HepG2 (cell line): Measurements from ENCODE around the gene RBP3. TPM values are rescaled to one million over a fixed set of nuclear protein-coding genes. Genes with fewer than 3 reads are reported as not detected.

Experiments used
- ATAC-seq: fragments of 200-7000 bp; cut with Tn5 transposase; 3 replicates; pipeline ENCODE4 v1.9.1; 2020; ENCODE audit warnings: mild to moderate bottlenecking, moderate library complexity
- BruUV-seq: library from RNA; stranded (reverse); fragments of 400-500 nt; replicated peaks from 2 replicates; lab custom pipeline; 2021; lab: Mats Ljungman, UMichigan
- CTCF ChIA-PET: fragments of 300-600 bp; formaldehyde crosslinking; extraction: SDS; loops from one replicate; lab custom pipeline; 2021; ENCODE audit warnings: low total read pairs, inconsistent platforms, low intra/inter-chr PET ratio; lab: Yijun Ruan, JAX
- POLR2A ChIA-PET: fragments of 350-600 bp; sonication (Branson Sonifier 250); formaldehyde crosslinking; loops from one replicate; lab custom pipeline; 2020; ENCODE audit warnings: antibody characterized with exemption, inconsistent platforms; lab: Yijun Ruan, JAX
- DNase-seq: peaks from one replicate; pipeline ENCODE4 v3.0.0-alpha.2; 2015; ENCODE audit warnings: low spot score
- FAIRE-seq: peaks from 3 replicates; lab custom pipeline; 2011; peaks lifted over from hg19 to GRCh38; lab: Jason Lieb, UNC
- H2AFZ ChIP-seq: one replicate; pipeline ENCODE4 v1.6.1; 2011; ENCODE audit warnings: low read length, inconsistent platforms
- H3K27ac ChIP-seq: fragments of 300-600 bp; 3 replicates; pipeline ENCODE4 v1.8.0; 2011; ENCODE audit warnings: mixed run types, mild to moderate bottlenecking, mixed read lengths, low read length, inconsistent platforms; ENCODE audit not compliant: insufficient read depth; ENCODE audit errors: extremely low read length
- H3K27me3 ChIP-seq, 2 experiments: fragments of 200-600 bp in 1 of 2; 2 replicates in 1 of 2; 3 replicates in 1 of 2; pipeline versions ENCODE4 v1.6.0 to v1.8.0; 2011; ENCODE audit warnings: low read length in 2 of 2, mild to moderate bottlenecking in 2 of 2, moderate library complexity in 2 of 2, inconsistent platforms in 1 of 2; ENCODE audit not compliant: insufficient read depth in 2 of 2, control insufficient read depth in 1 of 2
- H3K36me3 ChIP-seq, 2 experiments: fragments of 200-600 bp in 1 of 2; replicated peaks in 1 of 2; 2 replicates in 1 of 2; 3 replicates in 1 of 2; pipeline versions ENCODE4 v1.5.1 to v1.8.0; 2011; ENCODE audit warnings: low read length in 2 of 2, inconsistent platforms in 1 of 2; ENCODE audit not compliant: insufficient read depth in 2 of 2, control insufficient read depth in 1 of 2
- H3K4me1 ChIP-seq: 2 replicates; pipeline ENCODE4 v1.5.1; 2012; ENCODE audit warnings: low read length, inconsistent platforms; ENCODE audit not compliant: insufficient read depth
- H3K4me2 ChIP-seq: 2 replicates; pipeline ENCODE4 v1.6.0; 2011; ENCODE audit warnings: low read depth, low read length, inconsistent platforms
- H3K4me3 ChIP-seq, 3 experiments: fragments of 200-600 bp in 1 of 3; sonication (generic), shearing (Covaris generic) in 1 of 3; replicated peaks in 1 of 3; 2 replicates each; pipeline ENCODE4 v1.5.1; 2011 to 2016; ENCODE audit warnings: low read length in 3 of 3, inconsistent platforms in 2 of 3, low read depth in 2 of 3, mild to moderate bottlenecking in 2 of 3, control low read depth in 1 of 3, mixed read lengths in 1 of 3; ENCODE audit not compliant: insufficient read depth in 1 of 3
- H3K79me2 ChIP-seq: one replicate; pipeline ENCODE4 v1.6.1; 2011; ENCODE audit warnings: low read length, inconsistent platforms; ENCODE audit not compliant: insufficient read depth
- H3K9ac ChIP-seq: 2 replicates; pipeline ENCODE4 v1.6.0; 2011; ENCODE audit warnings: mild to moderate bottlenecking, low read depth, low read length, inconsistent platforms; ENCODE audit not compliant: insufficient read depth
- H3K9me3 ChIP-seq: 2 replicates; pipeline ENCODE4 v1.5.1; 2012; ENCODE audit warnings: mild to moderate bottlenecking, low read length
- H4K20me1 ChIP-seq: 2 replicates; pipeline ENCODE4 v1.6.0; 2011; ENCODE audit warnings: inconsistent platforms, mild to moderate bottlenecking, low read length, moderate library complexity; ENCODE audit not compliant: insufficient read depth
- KLF11 ChIP-seq: IDR thresholded peaks from 2 replicates; pipeline ENCODE4 v1.6.1; 2016; ENCODE audit warnings: missing compliant biosample characterization
- MBNL3 ChIP-seq: fragments of 250-450 bp; sonication (Bioruptor Pico); conservative IDR thresholded peaks from 2 replicates; pipeline ENCODE4 v1.8.0; 2022; ENCODE audit warnings: mild to moderate bottlenecking, inconsistent platforms
- RERE ChIP-seq: IDR thresholded peaks from 2 replicates; pipeline ENCODE4 v1.6.1; 2016; ENCODE audit warnings: low read depth, missing genetic modification reagents, missing compliant biosample characterization
- ZKSCAN1 ChIP-seq: fragments of 150-350 bp; IDR thresholded peaks from 2 replicates; pipeline ENCODE4 v1.6.1; 2014; ENCODE audit warnings: low read length
- ZNF121 ChIP-seq: sonication (generic); formaldehyde crosslinking; IDR thresholded peaks from 2 replicates; pipeline ENCODE4 v1.5.0; 2020; ENCODE audit warnings: mild to moderate bottlenecking, missing genetic modification reagents
- ZNF251 ChIP-seq: sonication (generic); formaldehyde crosslinking; IDR thresholded peaks from 2 replicates; pipeline ENCODE4 v1.9.0; 2021; ENCODE audit warnings: mild to moderate bottlenecking, missing genetic modification reagents
- ZNF33B ChIP-seq: sonication (generic); formaldehyde crosslinking; IDR thresholded peaks from 2 replicates; pipeline ENCODE4 v1.5.1; 2020; ENCODE audit warnings: mild to moderate bottlenecking, missing genetic modification reagents
- ZNF546 ChIP-seq: sonication (generic); formaldehyde crosslinking; conservative IDR thresholded peaks from 2 replicates; pipeline ENCODE4 v1.8.1; 2023; ENCODE audit warnings: mild to moderate bottlenecking, missing genetic modification reagents
- ZNF660 ChIP-seq: sonication (generic); formaldehyde crosslinking; IDR thresholded peaks from 2 replicates; pipeline ENCODE4 v1.5.1; 2020; ENCODE audit warnings: mild to moderate bottlenecking, low read depth, missing genetic modification reagents, borderline replicate concordance
- WGBS: methylation state at CpG from one replicate; pipeline ENCODE4 v1.1.6; 2017; ENCODE audit warnings: low lambda C conversion rate; 5-methylcytosine and 5-hydroxymethylcytosine counted together
- in situ Hi-C: cut with HindIII; loops from 2 replicates; pipeline ENCODE4 v1.10.0; 2017; ENCODE audit warnings: low pct_unique_long_range_greater_than_20kb; ENCODE audit not compliant: extremely low pct_ligation_motif_present
- intact Hi-C: fragments of 100-400 bp; cut with micrococcal nuclease; formaldehyde crosslinking; loops from one replicate; pipeline ENCODE4 v1.10.0; 2022; ENCODE audit not compliant: unreplicated experiment
- polyA plus RNA-seq, 8 experiments: library from polyadenylated mRNA; depleted of rRNA in 3 of 8; stranded (reverse) in 7 of 8; unstranded in 1 of 8; fragments of >200 nt; fragmentation: Illumina TruSeq in 4 of 8; extraction: Trizol in 4 of 8; gene quantifications; 2 replicates each; pipeline versions ENCODE4 v1.2.1 to v1.2.3, GENCODE V29; 2011 to 2016; ENCODE audit warnings: low read depth in 4 of 8, missing spikeins in 1 of 8, mixed read lengths in 1 of 8; ENCODE audit not compliant: insufficient read depth in 1 of 8
- total RNA-seq, 5 experiments: library from RNA; depleted of rRNA; stranded (reverse); fragments of >200 nt; fragmentation: Illumina TruSeq; extraction: Trizol; gene quantifications; 2 replicates each; pipeline ENCODE4 v1.2.3, GENCODE V29; 2016; ENCODE audit warnings: low read depth in 1 of 5
- TF ChIP-seq, protein P1 (sequence below): sonication (generic); formaldehyde crosslinking; IDR thresholded peaks from 2 replicates; pipeline ENCODE4 v1.5.1; 2020; ENCODE audit warnings: mild to moderate bottlenecking, missing genetic modification reagents, borderline replicate concordance

The RBP3 gene
- total and polyA plus RNA-seq, 2 of the 13 experiments (the other 11 are each of a cell fraction or from before 2014, with no cell fraction given): not detected

- Histone ChIP-seq H3K27me3 (peaks cover 0 to 2% of the 10 kb centered on the region in 2 experiments; a peak in 2 of 5 replicates), H3K4me2 (no peak overlapping the region), H3K4me3 (no peak overlapping the region), H3K4me1 (no peaks in the 10 kb centered on the region), H2AFZ (no peak overlapping the region), H3K27ac (no peak overlapping the region), H3K36me3 (no peaks in the 10 kb centered on the region), H4K20me1 (no peaks in the 10 kb centered on the region), H3K79me2 (no peaks in the 10 kb centered on the region), H3K9me3 (no peaks in the 10 kb centered on the region), H3K9ac (no peak overlapping the region)
- TF ChIP-seq ZNF251 (CRISPR knock-in tag) (no peak), ZKSCAN1 (peak; percentile 52; the same call in 1 of the 2 replicates), KLF11 (CRISPR knock-in tag) (no peak)
- TF ChIP-seq, protein P1, sequence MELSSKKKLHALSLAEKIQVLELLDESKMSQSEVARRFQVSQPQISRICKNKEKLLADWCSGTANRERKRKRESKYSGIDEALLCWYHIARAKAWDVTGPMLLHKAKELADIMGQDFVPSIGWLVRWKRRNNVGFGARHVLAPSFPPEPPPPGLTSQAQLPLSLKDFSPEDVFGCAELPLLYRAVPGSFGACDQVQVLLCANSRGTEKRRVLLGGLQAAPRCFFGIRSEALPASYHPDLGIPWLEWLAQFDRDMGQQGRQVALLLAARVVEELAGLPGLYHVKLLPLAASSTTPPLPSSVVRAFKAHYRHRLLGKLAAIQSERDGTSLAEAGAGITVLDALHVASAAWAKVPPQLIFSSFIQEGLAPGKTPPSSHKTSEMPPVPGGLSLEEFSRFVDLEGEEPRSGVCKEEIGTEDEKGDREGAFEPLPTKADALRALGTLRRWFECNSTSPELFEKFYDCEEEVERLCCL (CRISPR knock-in tag): no peak
- no peak for DNase-seq
- FAIRE-seq: no peak
- CTCF ChIA-PET: no interaction called here
- POLR2A ChIA-PET: no interaction called here
- ATAC-seq: no peak
- in situ Hi-C loops: no loop called here
- 29% methylated on average over 6 of the region's 7 CpGs for WGBS
- intact Hi-C loops: no loop called here
- BruUV-seq: no TSS peak
Observed at GRCh38 chr10:47371629-47372485, 23.7 kb downstream of the RBP3 start.

DNA sequence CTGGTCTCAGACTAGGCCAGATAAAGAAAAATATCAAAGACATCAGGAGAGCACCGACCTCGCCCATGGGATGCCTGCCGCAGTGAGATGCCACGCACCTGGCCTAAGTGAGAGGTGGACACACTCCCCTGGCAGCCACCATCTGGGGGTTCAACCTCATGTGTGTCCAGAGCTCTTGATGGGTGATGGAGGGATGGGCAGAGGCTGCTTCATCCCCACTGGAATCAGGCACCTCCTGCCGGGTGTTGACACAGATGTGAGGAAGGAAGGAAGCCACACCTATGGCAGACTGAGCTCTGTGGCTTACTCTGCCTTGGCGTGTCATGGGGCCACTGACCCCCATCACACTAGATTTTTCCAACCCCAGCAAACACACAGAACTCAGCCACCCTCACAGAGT, 24.6 kb downstream of the RBP3 start:
- in situ Hi-C loops: no loop called here
- no peak for ATAC-seq
- Histone ChIP-seq H3K9me3 (no peaks in the 10 kb centered on the region), H3K27me3 (no peaks in the 10 kb centered on the region; a peak in 2 of 5 replicates), H3K4me3 (no peak overlapping the region), H3K4me1 (no peaks in the 10 kb centered on the region), H3K36me3 (no peaks in the 10 kb centered on the region), H4K20me1 (no peaks in the 10 kb centered on the region), H3K4me2 (no peak overlapping the region), H2AFZ (no peak overlapping the region), H3K27ac (no peak overlapping the region), H3K9ac (no peak overlapping the region), H3K79me2 (no peaks in the 10 kb centered on the region)
- BruUV-seq: no TSS peak
- ChIA-PET POLR2A (no interaction called here), CTCF (no interaction called here)
- DNase-seq: no peak
- no peak for FAIRE-seq
- 59% methylated on average over 4 of the region's 6 CpGs for WGBS
- intact Hi-C loops: no loop called here
- no peak for TF ChIP-seq ZNF33B (CRISPR knock-in tag)
- no peak for TF ChIP-seq MBNL3 (CRISPR knock-in tag)
- TF ChIP-seq RERE: no peak
- no peak for TF ChIP-seq ZNF121 (CRISPR knock-in tag)
- no peak for TF ChIP-seq ZNF546 (CRISPR knock-in tag)
- no peak for TF ChIP-seq ZNF660
